Activated CD4-positive, alpha-beta T cell treated with anti-CD3 and anti-CD28 coated beads, Interleukin-2, amount 50 U/mL, for 4 hours (primary cell): ENCODE data around the gene FFAR2.
A peak's percentile ranks its signal among the peaks of the same experiment; 100 is the strongest.
"Not testable (repeated sequence)": the region's sequence is repeated elsewhere in the genome, so short reads cannot be mapped to it uniquely, and the experiment has no call there.

ENCODE experiments used
- DNase-seq, 2 experiments: peaks; one replicate each; pipeline ENCODE4 v3.0.0-alpha.2; 2020

Gene FFAR2

DNA sequence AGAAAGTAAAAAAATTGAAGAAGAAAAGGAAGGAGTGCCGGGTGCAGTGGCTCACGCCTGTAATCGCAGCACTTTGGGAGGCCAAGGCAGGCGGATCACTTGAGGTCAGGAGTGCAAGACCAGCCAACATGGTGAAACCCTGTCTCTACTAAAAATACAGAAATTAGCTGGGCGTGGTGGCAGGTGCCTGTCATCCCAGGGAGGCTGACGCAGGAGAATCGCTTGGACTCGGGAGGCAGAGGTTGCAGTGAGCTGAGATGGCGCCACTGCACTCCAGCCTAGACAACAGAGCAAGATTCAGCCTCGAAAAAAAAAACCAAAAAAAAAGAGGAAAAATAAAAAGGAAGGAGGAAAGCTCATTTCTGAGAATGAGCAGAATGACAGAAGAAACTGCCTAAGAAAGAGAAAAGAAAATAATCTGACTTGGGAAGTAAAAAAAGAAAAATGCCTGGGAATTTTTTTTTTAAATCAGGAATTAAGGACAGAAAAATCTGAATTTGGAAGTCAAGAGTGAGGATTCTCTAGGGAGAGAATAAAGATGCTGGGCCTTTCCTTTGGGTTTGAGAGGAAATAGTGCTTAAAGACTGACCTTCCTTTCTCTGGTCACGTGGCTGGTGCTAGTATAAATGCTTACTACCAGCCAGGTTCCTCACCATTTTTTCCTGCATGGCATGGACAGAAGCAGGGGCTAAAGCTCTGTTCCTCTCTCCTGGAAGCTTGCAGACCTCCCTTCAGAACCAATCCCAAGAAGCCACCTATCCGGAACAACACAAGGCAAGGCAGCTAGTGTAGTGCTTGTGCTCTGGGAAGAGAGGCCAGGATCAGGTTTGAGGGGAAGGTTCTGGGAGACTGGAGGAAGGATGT is at the start of gene FFAR2:
Gene FFAR2, plus strand, starts transcription at position 652 of the 864 bp plus-strand sequence. CDS start 1,458 bp downstream, outside the sequence.
- no peak for DNase-seq

GRCh38 chr19:35398570-35398969 is 49.5 kb upstream of the FFAR2 start:
- no peak for DNase-seq

DNA sequence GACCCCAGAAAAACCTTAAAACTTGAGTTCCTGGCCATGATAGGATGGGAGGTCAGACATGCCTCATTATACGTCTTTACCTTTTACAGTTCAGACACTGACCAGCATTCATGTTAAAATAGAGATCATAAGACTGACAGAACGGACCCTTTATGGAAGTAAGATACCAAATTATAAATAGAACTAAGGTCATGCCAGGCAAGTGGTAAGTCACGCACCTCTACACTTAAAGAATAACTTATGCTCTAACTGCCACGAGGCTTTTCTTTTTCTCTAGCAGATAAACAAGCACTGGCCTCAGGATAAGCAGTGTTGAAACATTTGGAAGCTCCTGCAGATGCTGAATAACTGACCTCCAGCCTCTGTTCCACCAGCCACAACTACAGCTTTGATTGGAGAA is 48.8 kb upstream of the FFAR2 start:
- no peak for DNase-seq

GRCh38 chr19:35399948-35400772 is 47.9 kb upstream of the FFAR2 start:
- DNase-seq: no peak

DNA sequence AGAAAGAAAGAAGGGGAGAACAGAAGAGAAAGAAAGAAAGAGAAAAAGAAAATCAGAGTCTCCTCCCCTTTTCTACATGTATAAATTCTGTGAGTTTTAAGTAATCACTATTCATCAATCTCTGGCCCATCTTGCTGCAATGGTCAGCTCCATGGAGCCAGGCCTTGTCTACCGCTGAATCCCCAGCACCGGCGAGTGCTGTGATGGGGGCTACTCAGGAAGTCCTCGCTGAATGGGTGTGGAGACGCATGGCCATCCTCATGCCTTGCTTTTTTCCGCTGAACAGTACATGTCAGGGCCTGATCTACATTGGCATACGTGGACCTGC is 47.3 kb upstream of the FFAR2 start:
- no peak for DNase-seq

- DNase-seq: not testable (repeated sequence)
These were observed 46.6 kb upstream of the FFAR2 start for GRCh38 chr19:35401416-35401815.

DNA sequence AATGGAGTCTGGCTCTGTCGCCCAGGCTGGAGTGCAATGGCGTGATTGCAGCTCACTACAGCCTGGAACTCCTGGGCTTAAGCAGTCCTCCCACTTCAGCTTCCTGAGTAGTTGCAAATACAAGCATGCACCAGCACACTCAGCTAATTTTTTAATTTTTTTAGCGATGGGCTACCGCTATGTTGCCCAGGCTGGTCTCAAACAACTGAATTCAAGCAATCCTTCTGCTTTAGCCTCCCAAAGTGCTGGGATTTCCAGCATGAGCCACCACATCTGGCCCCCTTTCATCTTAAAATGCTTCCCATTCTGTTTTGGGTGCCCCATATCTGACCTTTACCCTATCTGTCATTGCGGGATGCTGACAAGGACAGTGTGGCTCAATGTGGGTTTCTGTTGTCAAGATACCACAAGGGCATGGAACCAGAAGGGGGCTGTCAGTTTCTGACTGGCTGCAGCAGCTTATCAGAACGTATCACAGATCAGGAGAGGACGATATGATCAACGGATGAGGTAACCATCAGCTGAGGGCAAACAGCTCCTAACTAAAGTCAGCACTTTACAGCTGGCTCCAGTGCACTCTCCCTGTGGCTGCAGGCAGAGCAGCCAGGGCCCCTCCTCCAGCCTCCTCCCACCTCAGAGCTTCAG is 44.8 kb upstream of the FFAR2 start:
- no peak for DNase-seq

DNA sequence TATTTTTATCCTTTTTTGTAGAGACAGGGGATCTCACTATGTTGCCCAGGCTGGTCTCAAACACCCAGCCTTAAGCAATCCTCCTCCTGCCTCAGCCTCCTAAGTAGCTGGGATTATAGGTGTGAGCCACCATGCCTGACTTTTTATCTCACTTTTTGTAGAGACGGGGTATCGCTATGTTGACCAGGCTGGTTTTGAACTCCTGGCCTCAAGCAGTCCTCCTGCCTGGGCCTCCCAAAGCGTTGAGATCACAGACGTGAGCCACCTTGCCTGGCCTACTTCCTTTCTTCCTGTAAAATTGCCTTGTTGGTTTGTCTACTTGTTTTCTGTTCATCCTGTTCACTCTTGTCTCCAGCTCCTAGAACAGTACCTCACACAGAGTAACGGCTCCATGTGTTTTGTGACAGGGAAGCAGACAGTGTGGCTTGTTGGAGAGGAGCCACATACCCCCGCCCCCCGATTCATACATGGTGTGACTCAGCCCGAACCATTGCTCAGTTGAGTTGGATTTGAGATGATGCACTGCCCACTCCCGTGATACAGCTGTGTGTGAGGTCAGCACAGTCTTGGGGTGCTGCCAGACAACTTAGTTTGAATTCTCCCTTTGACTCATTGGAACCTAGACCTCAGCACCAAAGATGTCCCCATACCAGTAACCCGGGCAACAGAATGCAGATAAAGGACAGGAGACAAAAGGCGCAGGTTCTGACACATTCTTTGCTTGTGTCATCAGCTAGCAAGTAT is 43.0 kb upstream of the FFAR2 start:
- peak in 1 of 2 experiments; percentile 2 for DNase-seq

DNA sequence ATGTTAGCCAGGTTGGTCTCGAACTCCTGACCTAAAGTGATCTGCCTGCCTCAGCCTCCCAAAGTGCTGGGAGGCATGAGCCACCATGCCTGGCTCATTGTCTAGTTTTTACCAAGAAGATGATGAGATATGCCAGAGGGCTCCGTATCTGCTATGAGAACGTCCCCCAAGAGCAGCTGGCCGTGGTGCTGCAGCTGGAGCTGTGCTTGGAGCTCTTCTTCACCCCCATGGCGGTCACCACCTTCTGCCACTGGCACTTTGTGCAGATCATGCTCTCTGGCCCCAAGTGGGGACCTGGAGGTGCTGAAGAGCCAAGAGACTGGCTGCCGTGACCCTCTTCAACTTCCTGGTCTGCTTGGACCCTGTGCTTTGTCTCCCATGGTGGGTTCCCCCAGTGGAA is 40.4 kb upstream of the FFAR2 start:
- DNase-seq: no peak

DNA sequence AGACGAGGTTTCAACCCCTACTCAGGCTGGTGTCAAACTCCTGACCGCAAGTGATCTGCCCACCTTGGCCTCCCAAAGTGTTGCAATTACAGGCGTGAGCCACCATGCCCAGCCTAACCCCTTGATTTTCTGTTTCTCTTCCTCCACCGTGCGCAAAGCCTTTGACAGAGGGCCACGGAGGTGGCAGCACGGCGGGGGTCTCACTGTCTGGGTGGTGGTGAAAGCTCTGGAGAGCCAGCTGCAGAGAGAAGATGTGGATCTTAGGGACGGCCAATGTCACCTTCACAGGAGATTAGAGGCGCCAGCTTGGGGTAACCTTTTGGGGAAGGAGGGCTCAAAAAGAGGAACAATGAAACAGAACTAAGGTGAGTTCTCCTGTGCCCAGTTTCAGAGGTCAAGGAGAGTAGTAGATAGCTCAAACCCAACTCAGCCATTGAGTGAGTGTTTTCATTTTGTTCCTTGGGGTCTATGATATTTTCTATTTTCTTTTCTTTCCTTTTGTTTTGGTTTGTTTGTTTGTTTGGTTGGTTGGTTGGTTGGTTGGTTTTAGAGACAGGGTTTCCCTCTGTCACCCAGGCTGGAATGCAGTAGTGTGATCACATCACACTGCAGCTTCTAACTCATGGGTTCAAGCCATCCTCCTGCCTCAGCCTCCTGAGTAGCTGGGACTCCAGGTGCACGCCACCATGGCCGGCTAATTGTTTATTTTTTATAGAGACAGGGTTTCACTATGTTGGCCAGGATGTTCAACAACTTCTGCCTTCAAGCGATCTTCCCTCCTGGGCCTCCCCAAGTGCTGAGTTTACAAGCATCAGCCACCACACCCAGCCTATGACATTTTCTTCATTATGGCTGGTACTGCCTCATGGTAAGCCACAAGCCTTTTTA is 39.5 kb upstream of the FFAR2 start:
- DNase-seq: no peak

DNA sequence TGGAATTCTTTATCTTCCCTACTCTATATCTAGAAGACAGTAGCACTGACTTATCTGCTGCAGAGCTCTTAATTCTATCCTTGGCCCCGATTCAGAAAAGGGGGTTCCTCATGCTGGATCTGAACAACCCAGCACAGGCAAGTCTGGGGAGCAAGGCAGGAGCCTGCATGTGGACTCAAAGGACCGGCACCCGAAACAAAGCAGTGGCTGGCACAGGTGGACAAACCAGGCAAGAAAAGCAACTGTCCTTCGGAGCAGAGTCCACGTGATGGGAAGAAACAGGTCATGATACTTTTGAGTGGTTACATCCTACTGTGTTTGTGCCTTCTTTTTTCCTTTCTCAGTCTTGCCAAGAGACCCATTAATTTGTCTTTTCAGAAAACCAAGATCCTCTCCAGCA is 38.9 kb upstream of the FFAR2 start:
- DNase-seq: no peak

DNA sequence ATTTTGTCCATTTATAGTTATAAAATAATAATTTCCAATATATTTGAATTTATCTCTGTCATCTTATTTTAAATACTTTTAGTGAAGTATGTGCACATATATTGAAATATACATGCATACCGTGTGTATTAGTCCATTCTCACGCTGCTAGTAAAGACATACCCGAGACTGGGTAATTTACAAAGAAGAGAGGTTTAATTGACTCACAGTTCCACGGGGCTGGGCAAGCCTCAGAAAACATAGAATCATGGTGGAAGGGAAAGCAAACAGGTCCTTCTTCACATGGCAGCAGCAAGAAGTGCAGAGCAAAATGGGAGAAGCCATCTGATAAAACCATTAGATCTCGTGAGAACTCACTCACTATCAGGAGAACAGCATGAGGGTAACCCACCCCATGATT is 37.6 kb upstream of the FFAR2 start:
- no peak for DNase-seq

DNA sequence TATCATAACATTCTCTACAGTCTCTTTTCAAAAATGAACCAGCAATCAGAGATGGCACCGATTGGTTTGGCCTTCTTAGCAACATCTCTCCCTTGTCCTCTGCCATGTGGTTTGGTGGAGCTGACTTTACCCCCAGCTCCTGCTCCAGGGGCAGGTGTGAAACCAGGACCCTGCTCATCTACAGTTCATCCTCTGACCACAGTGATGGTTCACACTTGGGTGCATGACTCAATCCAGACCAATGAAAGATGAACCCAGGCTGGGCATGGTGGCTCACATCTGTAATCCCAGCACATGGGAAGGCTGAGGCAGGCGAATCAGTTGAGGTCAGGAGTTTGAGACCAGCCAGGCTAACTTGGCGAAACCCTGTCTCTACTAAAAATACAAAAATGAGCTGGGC is 33.6 kb upstream of the FFAR2 start:
- DNase-seq: no peak

DNA sequence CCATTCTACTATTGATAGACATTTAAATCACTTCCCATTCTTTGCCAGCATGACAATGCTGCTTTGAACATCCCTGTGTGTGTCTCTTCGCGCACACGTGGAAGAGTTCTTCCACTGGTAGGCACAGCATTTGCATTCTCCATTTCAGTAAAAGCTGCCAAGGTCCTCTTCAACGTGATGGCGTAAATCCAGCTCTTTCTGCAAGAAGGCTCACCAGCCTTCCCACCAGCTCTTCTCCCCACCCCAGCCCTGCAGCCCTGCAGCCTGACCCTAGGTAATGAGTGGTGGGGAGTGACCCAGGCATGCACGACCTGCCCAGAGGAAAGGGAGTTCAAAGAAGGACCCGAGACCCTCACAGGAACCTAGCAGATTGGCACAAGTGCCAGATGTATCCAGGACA is 31.7 kb upstream of the FFAR2 start:
- DNase-seq: no peak

DNA sequence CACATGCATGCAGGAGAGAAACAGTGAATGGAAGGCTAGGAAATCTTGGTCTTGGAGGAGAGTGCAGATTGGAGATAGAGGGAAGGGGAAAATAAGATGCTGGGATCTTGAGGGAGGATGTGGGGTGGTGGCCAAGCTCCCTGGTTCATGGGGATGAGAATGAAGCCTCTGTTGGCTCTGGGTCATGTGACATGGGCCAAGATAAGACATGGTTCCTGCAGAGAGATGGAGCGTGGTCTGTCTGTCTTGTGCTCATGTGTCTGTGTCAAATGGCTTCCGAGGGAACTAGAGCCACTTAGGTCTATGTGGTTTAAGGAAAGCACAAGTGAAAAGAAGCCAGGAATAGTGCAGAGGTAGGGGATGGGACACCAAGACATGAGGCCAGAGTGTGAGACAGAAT is 30.8 kb upstream of the FFAR2 start:
- DNase-seq: no peak

DNA sequence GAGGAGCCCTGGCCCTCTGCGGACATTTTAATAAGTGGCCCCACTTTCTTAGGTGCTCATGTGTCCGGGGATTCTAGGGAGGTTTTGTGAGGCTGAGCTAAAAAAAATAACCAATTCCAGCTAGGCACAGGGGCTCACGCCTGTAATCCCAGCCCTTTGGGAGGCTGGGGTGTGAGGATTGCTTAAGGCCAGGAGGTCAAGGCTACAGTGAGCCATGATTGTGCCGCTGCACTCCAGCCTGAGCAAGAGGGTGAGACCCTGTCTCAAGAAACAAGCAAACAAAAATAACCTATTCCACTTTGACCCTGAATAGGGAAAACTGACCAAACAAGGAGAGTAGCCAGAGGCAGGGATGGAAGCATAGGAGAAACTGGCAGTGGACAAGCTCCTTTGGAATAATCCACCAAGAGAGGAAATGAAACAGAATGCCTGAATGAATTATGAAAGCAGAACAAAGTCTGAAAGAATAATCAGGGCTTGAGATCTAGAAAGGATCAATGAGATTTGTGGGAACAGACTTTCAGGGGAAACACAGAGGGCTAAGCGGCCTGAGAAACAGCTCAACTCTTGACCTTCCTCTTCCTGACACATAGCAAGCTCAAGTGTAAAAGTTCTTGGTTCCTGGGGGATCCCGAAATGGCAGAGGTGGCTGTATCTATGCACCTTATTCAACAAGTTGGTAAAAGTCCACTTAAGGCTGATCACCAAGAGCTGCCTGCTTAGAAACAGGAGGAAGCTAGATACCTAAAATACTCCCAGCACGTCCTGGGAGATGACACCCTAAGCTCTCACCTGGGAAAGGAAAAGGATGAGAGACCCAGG is 30.1 kb upstream of the FFAR2 start:
- no peak for DNase-seq

DNA sequence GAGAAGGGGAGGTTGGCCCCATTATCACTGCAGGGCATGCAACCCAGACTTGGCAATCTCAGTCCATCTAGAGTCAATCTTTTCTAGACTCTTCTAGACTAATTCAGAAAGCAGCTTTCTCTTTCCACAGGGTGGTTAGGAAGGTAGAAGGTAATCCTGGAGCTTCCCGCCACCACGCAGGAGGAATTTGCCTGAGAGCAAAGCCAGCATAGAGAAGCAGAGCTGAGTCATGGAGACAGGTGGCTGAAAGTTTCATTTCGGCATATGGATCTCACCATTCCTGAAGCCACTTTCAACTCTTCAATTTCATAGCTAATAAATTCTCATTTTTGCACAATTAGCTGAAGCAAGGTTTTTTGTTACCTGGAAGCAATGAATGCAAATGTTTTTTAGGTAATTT is 29.0 kb upstream of the FFAR2 start:
- no peak for DNase-seq

- no peak for DNase-seq
These were observed 28.3 kb upstream of the FFAR2 start for GRCh38 chr19:35419805-35420204.

- DNase-seq: no peak
These were observed 26.7 kb upstream of the FFAR2 start for GRCh38 chr19:35421362-35421761.

DNA sequence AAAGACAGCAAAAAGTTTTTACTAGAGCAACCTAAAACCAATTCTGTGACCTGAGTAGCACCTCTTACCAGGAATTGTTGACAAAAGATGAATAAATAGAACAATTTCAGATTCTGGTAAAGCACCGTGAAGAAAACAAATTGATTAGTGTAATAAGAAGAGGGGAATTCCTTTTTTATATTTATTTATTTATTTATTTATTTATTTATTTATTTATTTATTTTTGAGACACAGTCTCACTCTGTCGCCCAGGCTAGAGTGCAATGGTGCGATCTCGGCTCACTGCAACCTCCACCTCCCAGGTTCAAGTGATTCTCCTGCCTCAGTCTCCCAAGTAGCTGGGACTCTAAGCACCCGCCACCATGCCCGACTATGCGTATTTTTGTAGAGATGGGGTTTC is 24.7 kb upstream of the FFAR2 start:
- not testable (repeated sequence) for DNase-seq

GRCh38 chr19:35425682-35426081 is 22.4 kb upstream of the FFAR2 start:
- no peak for DNase-seq
